Activated naive CD4-positive, alpha-beta T cell treated with anti-CD3 and anti-CD28 coated beads, Interleukin-2, amount 10 ng/mL, durations not matched to agents 7 days and 5 days (primary cell): ENCODE measurements around the gene CCR1.
"Not testable (repeated sequence)": the region's sequence is repeated elsewhere in the genome, so short reads cannot be mapped to it uniquely, and the experiment has no call there.

Experiments used
- CTCF ChIA-PET: fragments of 350-600 bp; sonication (Branson Sonifier 250); formaldehyde crosslinking; loops from one replicate; lab custom pipeline; 2021; ENCODE audit warnings: antibody characterized with exemption; lab: Charles Lee
- DNase-seq: peaks from one replicate; pipeline ENCODE4 v3.0.0-alpha.2; 2020
- H3K27ac Mint-ChIP-seq: one replicate; pipeline ENCODE4 v1.8.0; 2021; ENCODE audit warnings: mild to moderate bottlenecking, moderate library complexity, mixed read lengths
- H3K27me3 Mint-ChIP-seq: one replicate; pipeline ENCODE4 v1.8.0; 2021; ENCODE audit warnings: mild to moderate bottlenecking, mixed read lengths
- H3K36me3 Mint-ChIP-seq: one replicate; pipeline ENCODE4 v1.8.0; 2021; ENCODE audit warnings: mixed read lengths
- H3K4me1 Mint-ChIP-seq: one replicate; pipeline ENCODE4 v1.8.0; 2021; ENCODE audit warnings: mixed read lengths
- H3K4me3 Mint-ChIP-seq: one replicate; pipeline ENCODE4 v1.8.0; 2021; ENCODE audit warnings: mild to moderate bottlenecking, moderate library complexity, mixed read lengths
- H3K9me3 Mint-ChIP-seq: one replicate; pipeline ENCODE4 v1.8.0; 2021; ENCODE audit warnings: mixed read lengths

Gene CCR1

GRCh38 chr3:46222435-46223161, 14.5 kb upstream of the CCR1 start:
- CTCF ChIA-PET = interaction anchor here (1.4 kb wide), 1 partner anchor 14 kb away, joined by 4 read pairs; no protein-coding TSS in a partner anchor
- peaks cover 20% of the 10 kb centered on the region for H3K9me3 Mint-ChIP-seq
- H3K27me3 Mint-ChIP-seq = peaks cover 40% of the 10 kb centered on the region
- peaks cover 19% of the 10 kb centered on the region for H3K4me1 Mint-ChIP-seq
- no peak overlapping the region for H3K4me3 Mint-ChIP-seq
- no peak for DNase-seq
- H3K36me3 Mint-ChIP-seq = peaks cover 11% of the 10 kb centered on the region
- H3K27ac Mint-ChIP-seq = no peak overlapping the region

DNA sequence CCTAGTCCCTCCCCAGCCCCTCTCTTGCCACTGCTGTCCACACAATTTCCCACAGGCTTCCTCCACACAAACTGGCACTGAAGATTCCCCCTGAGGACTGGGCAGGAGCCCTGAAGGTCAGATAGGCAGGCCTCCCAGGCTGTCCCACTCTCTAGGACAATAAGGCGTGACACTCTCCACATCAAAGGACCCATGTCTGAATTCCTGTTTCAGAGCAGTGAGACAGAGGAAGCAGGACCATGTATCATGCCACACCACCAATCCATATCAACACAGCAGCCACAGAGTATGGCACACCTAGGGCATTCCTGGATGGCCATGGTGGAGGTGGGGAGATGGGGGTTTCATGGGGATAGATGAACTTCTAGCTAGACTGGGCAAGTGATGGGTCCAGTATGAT, 13.8 kb upstream of the CCR1 start:
- Mint-ChIP-seq H3K27ac (no peak overlapping the region), H3K4me1 (peaks cover 24% of the 10 kb centered on the region), H3K36me3 (peaks cover 12% of the 10 kb centered on the region), H3K27me3 (peaks cover 38% of the 10 kb centered on the region), H3K4me3 (no peak overlapping the region), H3K9me3 (peaks cover 20% of the 10 kb centered on the region)
- CTCF ChIA-PET = interaction anchor here (1.1 kb wide), 1 partner anchor 156 kb away, joined by 3 read pairs; no protein-coding TSS in a partner anchor
- no peak for DNase-seq

GRCh38 chr3:46221391-46221790, 13.3 kb upstream of the CCR1 start:
- peaks cover 17% of the 10 kb centered on the region for H3K9me3 Mint-ChIP-seq
- H3K4me1 Mint-ChIP-seq = peaks cover 27% of the 10 kb centered on the region
- H3K4me3 Mint-ChIP-seq = no peak overlapping the region
- DNase-seq = no peak
- H3K27ac Mint-ChIP-seq = no peak overlapping the region
- CTCF ChIA-PET = interaction anchor here (1.1 to 1.2 kb wide), 2 partner anchors 151 to 156 kb away, joined by 3 to 5 read pairs; no protein-coding TSS in a partner anchor
- H3K27me3 Mint-ChIP-seq = peaks cover 33% of the 10 kb centered on the region
- peaks cover 10% of the 10 kb centered on the region for H3K36me3 Mint-ChIP-seq

GRCh38 chr3:46218196-46218709, 10.1 kb upstream of the CCR1 start:
- H3K27ac Mint-ChIP-seq = no peak overlapping the region
- peaks cover 23% of the 10 kb centered on the region for H3K27me3 Mint-ChIP-seq
- H3K9me3 Mint-ChIP-seq = peaks cover 14% of the 10 kb centered on the region
- peaks cover 12% of the 10 kb centered on the region for H3K36me3 Mint-ChIP-seq
- no peak for DNase-seq
- H3K4me1 Mint-ChIP-seq = peaks cover 27% of the 10 kb centered on the region
- CTCF ChIA-PET = interaction anchor here (1.6 to 7.2 kb wide), 2 partner anchors 58 to 155 kb away, joined by 5 to 228 read pairs; partner anchors contain the start of gene CCR5
- no peak overlapping the region for H3K4me3 Mint-ChIP-seq

DNA sequence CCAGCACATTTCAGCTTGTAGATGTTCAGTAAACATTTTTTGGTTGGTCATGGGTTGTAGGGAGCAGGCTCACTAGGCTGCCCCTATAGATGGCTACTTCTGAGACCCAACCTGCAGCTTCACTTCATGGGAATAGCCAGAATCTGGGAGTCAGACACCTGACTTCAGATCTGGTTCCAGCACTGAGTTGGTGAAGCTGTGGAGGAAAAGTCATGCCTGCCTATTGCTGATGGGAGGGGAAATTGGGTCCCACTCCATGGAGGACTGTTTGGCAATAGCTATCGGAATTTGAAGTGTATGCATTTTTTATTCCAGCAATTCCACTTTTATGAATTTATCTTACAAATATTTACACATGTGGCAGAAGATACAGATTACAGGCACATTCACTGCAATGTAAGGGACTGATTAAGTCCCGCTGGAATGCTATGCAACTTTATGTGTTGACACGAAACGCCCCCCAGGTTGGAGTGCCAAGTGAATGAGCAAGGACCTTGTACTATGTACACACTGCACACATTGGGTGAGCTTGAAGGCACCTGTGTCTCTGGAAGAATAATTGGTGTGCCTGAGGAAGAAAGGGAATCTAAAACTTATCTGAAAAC, 7.8 kb upstream of the CCR1 start:
- H3K4me3 Mint-ChIP-seq = no peak overlapping the region
- H3K4me1 Mint-ChIP-seq = peaks cover 15% of the 10 kb centered on the region
- H3K27me3 Mint-ChIP-seq = peaks cover 9% of the 10 kb centered on the region
- H3K9me3 Mint-ChIP-seq = peaks cover 14% of the 10 kb centered on the region
- peaks cover 12% of the 10 kb centered on the region for H3K36me3 Mint-ChIP-seq
- CTCF ChIA-PET = interaction anchor here (0.8 to 7.2 kb wide), 14 partner anchors 10 to 277 kb away, joined by 3 to 228 read pairs (median 4); partner anchors contain the start of gene CCR5
- no peak for DNase-seq
- no peak overlapping the region for H3K27ac Mint-ChIP-seq

DNA sequence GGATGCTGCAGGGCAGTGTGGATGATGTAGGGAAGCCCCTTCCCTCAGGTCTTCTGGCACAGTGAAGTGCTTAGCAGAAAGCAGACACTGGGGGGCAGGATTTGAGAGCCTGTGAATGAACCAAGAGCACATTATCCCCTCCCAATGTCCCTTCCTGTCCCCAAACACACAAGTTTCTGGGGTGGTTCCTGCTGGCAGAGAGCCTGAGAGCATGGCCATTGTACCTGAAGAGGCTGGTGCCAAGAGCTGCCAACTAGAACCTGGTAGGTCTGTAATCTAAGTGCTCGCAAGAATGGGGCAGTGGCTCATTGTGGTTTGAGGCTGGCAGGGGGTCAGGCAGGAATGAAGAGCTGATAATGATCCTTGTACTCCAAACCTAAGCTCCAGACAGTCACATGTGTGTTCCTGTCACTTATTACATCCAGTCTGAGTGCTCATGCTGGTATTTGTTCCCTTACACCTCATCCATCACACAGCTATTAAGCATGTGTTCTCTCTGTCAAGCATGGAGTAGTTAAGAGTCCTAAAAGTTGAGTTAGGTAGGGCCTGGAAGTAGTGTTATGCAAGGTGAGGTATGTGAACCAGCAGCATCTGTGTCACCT, 6.7 kb upstream of the CCR1 start:
- peak; percentile 40 for DNase-seq
- Mint-ChIP-seq H3K9me3 (peaks cover 8% of the 10 kb centered on the region), H3K36me3 (peaks cover 11% of the 10 kb centered on the region), H3K27ac (no peak overlapping the region), H3K4me1 (peaks cover 21% of the 10 kb centered on the region), H3K27me3 (peaks cover 8% of the 10 kb centered on the region), H3K4me3 (no peak overlapping the region)
- CTCF ChIA-PET = interaction anchor here (0.9 to 7.2 kb wide), 18 partner anchors 11 to 276 kb away, joined by 3 to 228 read pairs (median 4); partner anchors contain the start of genes CCR2 and CCR5

GRCh38 chr3:46213201-46213600, 5.1 kb upstream of the CCR1 start:
- H3K27ac Mint-ChIP-seq = no peak overlapping the region
- CTCF ChIA-PET = interaction anchor here (0.6 to 7.2 kb wide), 12 partner anchors 26 to 276 kb away, joined by 3 to 228 read pairs (median 6); partner anchors contain the start of gene CCR5
- no peak overlapping the region for H3K4me3 Mint-ChIP-seq
- H3K36me3 Mint-ChIP-seq = peaks cover 8% of the 10 kb centered on the region
- peak; percentile 36 for DNase-seq
- peaks cover 34% of the 10 kb centered on the region for H3K4me1 Mint-ChIP-seq
- H3K27me3 Mint-ChIP-seq = peaks cover 4% of the 10 kb centered on the region
- H3K9me3 Mint-ChIP-seq = no peaks in the 10 kb centered on the region

- H3K27ac Mint-ChIP-seq = no peak overlapping the region
- H3K36me3 Mint-ChIP-seq = peaks cover 4% of the 10 kb centered on the region
- DNase-seq = no peak
- H3K4me1 Mint-ChIP-seq = peaks cover 36% of the 10 kb centered on the region
- H3K27me3 Mint-ChIP-seq = peaks cover 4% of the 10 kb centered on the region
- CTCF ChIA-PET = interaction anchor here (0.9 kb wide), 1 partner anchor 163 kb away, joined by 3 read pairs; no protein-coding TSS in a partner anchor
- no peak overlapping the region for H3K4me3 Mint-ChIP-seq
- no peaks in the 10 kb centered on the region for H3K9me3 Mint-ChIP-seq
Measured at GRCh38 chr3:46212101-46212500, 4.0 kb upstream of the CCR1 start.

DNA sequence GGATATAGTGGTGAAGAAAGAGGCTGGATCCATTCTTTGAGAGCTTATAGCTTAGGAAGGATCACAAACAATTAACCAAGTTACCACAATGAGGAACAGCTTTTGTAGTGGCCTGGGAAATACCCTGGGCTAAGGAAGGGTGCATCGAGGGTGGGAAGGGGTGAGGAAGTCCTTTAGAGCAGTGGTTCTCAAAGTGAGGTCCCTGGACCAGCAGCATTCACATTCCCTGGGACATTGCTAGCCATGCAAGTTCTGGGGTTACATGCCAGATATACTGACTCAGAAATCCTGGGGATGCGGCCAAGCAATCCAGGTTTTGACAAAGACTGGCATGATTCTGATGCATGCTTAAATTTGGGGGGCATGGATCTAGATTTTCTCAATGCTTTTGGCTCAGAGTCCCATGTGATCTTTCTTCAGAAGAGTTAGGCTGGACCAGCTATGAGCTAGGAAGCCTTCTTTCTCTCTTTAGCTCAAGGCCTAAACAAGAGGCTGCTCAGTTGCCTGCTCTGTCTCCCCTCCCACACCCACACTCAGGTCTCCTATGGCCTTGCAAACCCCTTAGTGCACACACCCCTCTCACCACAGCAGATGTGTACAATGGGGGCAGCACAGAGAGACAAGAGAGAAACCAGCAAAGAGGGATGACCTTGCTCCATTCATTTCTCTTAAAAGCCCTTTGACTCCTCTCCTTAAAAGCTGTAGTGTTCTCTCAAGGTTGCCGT, 1.8 kb upstream of the CCR1 start:
- Mint-ChIP-seq H3K27me3 (peaks cover 8% of the 10 kb centered on the region), H3K27ac (no peak overlapping the region), H3K36me3 (peaks cover 6% of the 10 kb centered on the region), H3K4me3 (no peak overlapping the region), H3K9me3 (no peaks in the 10 kb centered on the region), H3K4me1 (peaks cover 51% of the 10 kb centered on the region)
- DNase-seq = no peak
- CTCF ChIA-PET = interaction anchor here (0.7 to 7.0 kb wide), 11 partner anchors 13 to 378 kb away, joined by 3 to 94 read pairs (median 6); partner anchors contain the start of genes CCR3 and CCR5

GRCh38 chr3:46209053-46209452, 940 bp upstream of the CCR1 start:
- no peak for DNase-seq
- H3K27ac Mint-ChIP-seq = peak overlapping the region; percentile 53
- CTCF ChIA-PET = interaction anchor here (0.7 to 7.0 kb wide), 27 partner anchors 11 to 377 kb away, joined by 3 to 94 read pairs (median 4); partner anchors contain the start of genes CCR2 and CCR5
- H3K27me3 Mint-ChIP-seq = peaks cover 12% of the 10 kb centered on the region
- peaks cover 52% of the 10 kb centered on the region for H3K4me1 Mint-ChIP-seq
- H3K9me3 Mint-ChIP-seq = no peaks in the 10 kb centered on the region
- H3K4me3 Mint-ChIP-seq = no peak overlapping the region
- peaks cover 6% of the 10 kb centered on the region for H3K36me3 Mint-ChIP-seq

DNA sequence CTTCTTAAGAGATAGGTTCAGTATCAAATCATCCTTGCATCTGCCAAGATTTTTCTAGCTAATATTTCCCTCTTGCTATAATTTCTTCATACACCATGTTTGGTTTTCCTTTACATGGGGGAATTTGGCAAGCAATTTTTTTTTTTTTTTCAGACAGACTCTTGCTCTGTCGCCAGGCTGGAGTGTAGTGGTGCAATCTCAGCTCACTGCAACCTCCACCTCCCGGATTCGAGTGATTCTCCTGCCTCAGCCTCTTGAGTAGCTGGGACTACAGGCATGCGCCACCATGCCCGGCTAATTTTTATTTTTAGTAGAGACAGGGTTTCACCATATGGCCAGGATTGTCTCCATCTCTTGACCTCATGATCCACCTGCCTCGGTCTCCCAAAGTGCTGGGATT, 599 bp downstream of the CCR1 start:
- Mint-ChIP-seq H3K27me3 (peaks cover 17% of the 10 kb centered on the region), H3K4me1 (peaks cover 52% of the 10 kb centered on the region), H3K4me3 (peak overlapping the region; percentile 51), H3K27ac (peak overlapping the region; percentile 81), H3K36me3 (peaks cover 17% of the 10 kb centered on the region)
- not testable (repeated sequence) for H3K9me3 Mint-ChIP-seq, DNase-seq
- CTCF ChIA-PET = interaction anchor here (1.1 to 7.0 kb wide), 21 partner anchors 10 to 267 kb away, joined by 3 to 94 read pairs (median 6); partner anchors contain the start of genes CCR2, CCR5 and CXCR6

DNA sequence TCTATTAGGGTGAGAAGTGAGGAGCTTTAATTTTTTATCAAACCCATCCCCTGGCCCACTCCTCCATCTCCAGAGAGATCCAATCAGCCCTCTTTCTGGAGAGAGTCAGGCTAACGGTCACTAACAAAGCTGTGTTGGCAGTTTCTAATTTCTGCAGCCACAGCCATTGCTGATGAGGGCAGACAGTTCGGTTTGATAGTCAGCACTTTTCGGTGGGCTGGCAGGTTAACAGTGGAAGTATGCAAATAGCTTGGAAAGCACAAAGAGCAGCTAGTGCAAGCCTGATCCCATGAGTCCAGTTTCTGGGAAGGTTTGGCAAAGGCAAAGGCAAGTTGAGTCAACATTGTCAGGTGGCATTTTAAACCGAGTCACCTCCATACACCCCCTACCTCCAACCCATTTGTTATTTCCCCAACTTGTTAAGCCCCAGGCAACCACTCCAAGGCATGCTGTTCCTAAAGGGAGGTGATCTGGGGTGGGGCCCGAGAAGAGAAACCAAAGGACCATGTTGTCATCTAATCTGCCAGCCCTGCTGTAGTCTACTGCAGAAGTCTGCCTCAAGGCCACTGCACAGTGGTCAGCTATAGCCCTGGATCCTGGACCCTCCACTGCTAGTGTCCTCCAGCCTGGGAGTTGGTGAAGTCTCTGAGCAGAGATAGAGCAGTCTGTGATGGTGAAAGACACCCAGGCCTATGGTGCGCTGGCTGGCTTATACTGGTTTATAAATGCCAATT, 1.7 kb downstream of the CCR1 start:
- Mint-ChIP-seq H3K36me3 (peaks cover 17% of the 10 kb centered on the region), H3K4me3 (no peak overlapping the region), H3K9me3 (no peaks in the 10 kb centered on the region), H3K27ac (no peak overlapping the region), H3K4me1 (peaks cover 52% of the 10 kb centered on the region), H3K27me3 (peaks cover 17% of the 10 kb centered on the region)
- DNase-seq = no peak
- CTCF ChIA-PET = interaction anchor here (1.8 to 7.0 kb wide), 5 partner anchors 113 to 168 kb away, joined by 3 to 94 read pairs (median 23); partner anchors contain the start of gene CCR5
